NCI-H82 treated with DMSO at 0.1 percent for 48 hours (cell line): ENCODE measurements around the gene RNF224.
"Not testable (repeated sequence)": the region's sequence is repeated elsewhere in the genome, so short reads cannot be mapped to it uniquely, and the experiment has no call there.

Experiments used
- DNase-seq: peaks from one replicate; lab custom pipeline; 2025; ENCODE audit not compliant: unreplicated experiment; lab: John Stamatoyannopoulos, UW

The RNF224 gene

DNA sequence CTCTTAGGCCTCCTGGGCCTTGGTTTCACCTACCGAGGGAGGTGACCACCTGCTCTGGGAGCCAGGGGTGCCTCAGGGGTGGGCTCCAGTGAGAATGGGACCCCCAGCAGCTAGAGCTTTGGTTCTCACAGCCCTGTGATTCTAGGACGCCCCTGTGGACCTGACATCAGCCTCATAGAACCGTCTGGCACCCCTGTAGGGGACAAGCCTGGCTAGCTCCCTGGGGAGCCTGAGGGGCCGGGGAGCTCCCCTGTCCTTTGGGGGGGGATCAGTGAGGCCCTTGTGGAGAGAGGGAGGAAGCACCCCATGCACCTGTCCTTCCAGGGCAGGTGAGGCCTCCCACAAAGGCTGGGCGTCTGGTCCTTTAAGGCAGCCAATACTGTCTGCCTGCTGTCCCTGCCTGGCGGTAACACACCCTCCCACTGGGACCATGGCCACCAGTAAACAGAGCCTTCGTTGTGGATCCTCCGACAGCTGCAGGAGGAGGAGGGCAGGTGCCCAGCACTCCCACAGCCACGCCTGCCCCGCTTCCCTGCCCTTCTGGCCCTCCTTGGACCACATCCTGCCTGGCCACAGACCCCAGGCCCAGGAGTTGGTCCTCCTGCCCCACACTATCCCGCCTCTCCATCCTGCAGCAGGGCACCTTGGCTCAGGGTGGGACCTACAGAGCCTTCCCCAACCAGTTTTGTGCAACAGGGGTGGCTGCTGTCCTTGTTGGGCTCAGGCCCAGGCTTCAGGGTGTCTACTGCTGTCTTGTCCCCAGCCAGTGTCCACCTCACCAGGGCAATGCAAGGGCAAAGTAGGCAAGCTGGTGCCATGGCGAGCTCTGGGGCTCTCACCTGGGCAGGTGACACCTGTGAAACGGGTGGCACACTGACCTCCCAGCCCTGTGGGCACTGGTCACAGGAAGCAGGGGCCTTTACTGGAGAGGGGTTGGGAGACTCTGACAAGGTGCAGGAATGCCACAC, 10.7 kb downstream of the RNF224 start:
- no peak for DNase-seq

DNA sequence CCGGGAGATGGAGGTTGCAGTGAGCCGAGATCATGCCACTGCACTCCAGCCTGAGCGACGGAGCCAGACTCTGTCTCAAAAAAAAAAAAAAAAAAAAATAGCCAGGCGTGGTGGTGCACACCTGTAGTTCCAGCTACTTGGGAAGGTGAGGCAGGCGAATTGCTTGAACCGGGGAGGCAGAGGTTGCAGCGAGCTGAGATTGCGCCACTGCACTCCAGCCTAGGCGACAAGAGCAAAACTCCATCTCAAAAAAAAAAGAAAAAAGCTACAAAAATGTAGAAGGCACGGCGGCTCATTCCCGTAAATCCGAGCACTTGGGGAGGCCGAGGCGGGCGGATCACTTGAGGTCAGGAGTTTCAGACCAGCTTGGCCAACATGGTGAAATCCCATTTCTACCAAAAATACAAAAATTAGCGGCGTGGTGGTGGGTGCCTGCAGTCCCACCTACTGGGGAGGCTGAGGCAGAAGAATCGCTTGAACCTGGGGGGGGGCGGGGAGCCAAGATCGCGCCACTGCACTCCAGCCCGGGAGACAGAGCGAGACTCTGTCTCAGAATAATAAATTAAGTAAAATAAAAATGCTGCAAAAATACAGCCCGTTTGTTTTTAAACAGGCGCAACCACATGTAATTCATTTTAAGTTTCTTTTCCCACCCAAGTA, 12.4 kb downstream of the RNF224 start:
- DNase-seq, result not testable (repeated sequence)

DNA sequence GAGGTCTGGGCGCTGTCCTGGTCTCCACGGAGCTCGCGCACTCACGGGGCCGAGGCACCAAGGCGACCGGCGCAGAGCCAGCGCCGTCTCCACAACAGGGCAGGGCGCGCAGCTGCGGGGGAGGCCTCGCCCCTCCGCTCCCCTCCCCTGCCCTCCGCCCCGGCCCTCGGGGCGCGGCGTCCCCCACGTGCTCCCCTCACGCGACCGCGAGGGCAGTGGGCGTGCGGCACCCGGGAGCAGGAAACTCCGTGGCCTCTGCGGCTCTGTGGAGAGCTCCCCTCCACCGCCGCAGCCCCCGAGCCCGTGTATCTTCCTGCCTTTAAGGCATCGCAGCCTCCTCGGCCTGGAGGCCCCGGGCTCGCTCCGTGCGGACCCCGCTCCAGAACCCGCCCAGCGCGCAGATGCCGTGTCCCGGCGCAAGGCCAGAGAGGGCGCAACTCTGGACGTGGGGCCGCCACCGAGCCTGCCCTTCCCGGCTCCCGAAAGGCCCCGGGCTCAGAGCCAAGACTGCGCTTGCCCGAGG, 13.1 kb downstream of the RNF224 start:
- DNase-seq, result no peak

DNA sequence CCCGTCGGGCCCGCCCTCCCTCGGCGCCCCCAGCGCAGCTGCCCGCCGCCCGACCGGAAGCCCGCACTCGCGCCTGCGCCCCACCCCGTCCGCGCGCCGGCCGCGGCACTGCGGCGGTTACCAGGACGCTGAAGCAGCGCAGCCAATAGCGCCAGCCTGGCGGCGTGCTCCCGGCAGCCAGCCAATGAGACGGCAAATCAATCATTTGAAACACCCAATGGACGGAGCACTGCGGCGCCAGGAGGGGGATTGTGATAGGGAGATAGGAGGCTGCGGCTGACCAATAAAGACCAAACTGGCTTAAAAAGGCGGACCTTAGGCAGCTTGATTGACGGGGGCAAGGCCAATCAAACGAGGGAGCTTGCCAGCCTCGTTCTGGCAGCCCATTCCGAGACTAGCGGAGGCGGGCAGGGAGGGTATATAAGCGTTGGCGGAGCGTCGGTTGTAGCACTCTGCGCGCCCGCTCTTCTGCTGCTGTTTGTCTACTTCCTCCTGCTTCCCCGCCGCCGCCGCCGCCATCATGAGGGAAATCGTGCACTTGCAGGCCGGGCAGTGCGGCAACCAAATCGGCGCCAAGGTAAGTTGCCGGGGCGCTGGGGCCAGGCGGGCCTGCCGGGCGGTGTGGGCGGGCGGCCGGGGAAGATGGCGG, 13.7 kb downstream of the RNF224 start, which contains the start of gene TUBB4B:
TUBB4B (plus strand) TSS at position 447 of the 649 bp plus-strand sequence; CDS start at position 521, 74 bp downstream.
- peak; percentile 99 for DNase-seq

DNA sequence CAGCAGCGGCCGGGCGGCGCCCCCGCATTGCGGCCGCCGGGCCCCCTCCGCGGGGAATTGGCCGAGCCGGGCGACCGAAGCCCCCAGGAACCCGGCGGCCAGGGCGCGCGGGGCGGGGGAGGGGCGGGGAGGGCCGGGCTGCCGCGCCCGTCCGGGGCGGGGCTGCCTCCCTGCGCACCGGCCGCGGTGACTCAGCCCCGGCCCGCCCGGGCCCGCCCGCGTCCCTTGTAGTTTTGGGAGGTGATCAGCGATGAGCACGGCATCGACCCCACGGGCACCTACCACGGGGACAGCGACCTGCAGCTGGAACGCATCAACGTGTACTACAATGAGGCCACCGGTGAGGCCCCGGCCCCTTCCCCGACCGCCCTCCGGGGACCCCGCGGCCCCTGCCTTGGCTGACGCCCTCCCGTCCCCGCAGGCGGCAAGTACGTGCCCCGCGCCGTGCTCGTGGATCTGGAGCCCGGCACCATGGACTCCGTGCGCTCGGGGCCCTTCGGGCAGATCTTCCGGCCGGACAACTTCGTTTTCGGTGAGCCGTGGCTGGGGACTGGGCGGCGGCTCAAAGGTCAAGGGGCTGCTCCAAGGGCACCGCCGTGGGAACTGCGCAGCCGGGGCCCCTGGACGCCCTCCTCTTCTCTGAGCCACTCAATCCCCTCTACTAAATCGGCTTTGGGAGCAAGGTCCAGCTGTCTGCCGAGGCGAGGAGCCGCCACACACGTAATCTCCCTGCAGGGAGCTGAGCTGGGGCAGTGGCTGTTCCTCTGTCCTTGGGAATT, 14.4 kb downstream of the RNF224 start:
- peak; percentile 64 for DNase-seq

DNA sequence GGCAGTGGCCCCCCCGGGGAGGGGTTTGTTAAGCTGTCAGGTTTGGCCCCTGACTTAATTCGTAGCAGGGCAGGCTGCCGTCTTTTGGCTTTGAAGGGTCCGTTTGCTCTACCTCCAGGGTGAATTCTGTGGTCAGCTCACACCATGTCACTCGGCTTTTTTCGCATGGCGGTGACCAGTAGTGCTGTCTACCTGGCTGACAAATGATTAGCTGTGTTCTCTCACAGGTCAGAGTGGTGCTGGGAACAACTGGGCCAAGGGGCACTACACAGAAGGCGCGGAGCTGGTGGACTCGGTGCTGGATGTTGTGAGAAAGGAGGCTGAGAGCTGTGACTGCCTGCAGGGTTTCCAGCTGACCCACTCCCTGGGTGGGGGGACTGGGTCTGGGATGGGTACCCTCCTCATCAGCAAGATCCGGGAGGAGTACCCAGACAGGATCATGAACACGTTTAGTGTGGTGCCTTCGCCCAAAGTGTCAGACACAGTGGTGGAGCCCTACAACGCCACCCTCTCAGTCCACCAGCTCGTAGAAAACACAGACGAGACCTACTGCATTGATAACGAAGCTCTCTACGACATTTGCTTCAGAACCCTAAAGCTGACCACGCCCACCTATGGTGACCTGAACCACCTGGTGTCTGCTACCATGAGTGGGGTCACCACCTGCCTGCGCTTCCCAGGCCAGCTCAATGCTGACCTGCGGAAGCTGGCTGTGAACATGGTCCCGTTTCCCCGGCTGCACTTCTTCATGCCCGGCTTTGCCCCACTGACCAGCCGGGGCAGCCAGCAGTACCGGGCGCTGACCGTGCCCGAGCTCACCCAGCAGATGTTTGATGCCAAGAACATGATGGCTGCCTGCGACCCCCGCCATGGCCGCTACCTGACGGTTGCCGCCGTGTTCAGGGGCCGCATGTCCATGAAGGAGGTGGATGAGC, 15.2 kb downstream of the RNF224 start:
- no peak for DNase-seq

DNA sequence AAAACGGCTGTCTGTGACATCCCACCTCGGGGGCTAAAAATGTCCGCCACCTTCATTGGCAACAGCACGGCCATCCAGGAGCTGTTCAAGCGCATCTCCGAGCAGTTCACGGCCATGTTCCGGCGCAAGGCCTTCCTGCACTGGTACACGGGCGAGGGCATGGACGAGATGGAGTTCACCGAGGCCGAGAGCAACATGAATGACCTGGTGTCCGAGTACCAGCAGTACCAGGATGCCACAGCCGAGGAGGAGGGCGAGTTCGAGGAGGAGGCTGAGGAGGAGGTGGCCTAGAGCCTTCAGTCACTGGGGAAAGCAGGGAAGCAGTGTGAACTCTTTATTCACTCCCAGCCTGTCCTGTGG, 15.9 kb downstream of the RNF224 start:
- not testable (repeated sequence) for DNase-seq

DNA sequence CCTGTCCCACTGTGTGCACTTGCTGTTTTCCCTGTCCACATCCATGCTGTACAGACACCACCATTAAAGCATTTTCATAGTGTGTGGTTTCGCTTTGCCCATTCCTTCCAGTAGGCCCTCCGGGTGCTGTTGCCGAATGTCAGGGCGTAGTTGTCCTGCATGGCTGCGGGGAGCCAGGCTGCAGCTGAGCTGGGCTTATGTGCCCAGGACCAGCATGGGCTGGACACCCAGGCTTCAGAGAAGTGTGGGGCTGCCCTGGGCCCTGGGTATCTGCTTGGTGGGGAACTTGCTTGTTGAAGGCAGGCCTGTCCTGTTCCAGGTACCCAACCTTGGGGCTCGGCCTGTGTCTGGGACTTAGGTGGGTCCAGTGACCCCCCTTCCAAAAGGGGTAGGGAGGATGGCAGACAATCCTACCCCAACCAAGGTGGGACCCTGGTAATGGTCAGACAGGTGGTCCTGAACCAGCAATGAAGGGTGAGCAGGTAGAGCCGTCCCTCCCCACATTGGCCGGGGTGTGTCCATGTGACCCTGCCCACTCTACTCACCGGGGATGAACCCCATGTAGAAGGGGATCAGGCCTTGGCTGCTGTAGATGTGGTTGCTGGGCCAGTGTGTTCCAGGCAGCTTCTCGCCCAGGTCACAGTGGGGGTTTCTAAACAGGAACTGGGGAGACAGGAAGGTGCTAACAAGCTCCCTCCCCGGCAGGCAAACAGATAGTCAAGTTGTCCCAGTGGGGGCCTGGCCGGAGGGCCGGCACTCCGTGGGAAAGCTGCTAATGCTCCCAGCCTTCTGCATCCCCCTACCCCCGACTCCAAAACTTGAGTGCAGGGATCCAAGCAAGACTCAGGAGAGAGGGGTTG, 16.6 kb downstream of the RNF224 start:
- no peak for DNase-seq

DNA sequence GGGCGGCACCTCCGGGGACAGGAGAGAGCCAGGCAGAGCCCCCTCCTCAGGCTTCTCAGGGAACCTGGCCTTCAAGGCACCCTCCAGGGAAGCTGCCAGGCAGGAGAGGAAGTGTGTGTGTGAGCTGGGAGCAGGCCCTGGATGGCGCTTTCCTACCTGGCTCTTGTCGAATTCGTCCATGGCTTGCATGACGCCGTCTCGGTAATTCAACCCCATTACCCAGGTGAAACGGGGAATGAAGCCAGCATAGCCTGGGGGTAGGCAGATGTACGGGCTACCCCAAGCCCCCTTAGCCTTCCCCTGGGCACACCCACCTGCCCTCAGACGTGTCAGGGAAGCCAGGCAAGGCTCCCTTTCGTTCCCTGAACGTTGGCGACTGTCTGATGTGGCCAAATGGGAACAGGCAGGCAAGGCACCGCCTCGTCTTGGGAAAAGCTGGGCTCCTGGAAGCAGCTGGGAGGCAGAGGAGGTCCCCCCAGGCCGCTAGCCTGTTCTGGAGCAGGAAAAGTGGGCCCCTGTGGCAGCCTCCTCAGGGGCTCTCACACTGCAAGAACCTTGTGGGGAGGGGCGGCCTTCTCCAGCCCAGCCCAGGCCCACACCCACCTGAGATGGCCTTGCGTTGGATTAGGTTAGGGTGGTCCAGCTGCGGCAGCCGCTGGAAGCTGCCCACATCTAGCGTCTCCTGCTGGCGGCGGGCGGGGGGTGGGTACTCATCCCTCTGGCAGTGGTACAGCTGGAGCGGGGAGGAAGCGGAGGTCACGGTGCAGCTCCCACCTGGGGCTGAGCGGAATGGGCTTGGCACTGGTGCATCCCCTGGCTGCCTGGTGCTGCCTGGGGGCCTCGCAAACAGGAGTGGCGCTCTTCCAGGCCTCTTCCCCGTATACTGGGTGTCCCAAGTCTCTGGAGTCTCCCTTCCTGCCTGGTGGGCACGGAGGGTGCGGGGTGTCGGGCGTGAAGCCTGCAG, 17.5 kb downstream of the RNF224 start:
- no peak for DNase-seq

DNA sequence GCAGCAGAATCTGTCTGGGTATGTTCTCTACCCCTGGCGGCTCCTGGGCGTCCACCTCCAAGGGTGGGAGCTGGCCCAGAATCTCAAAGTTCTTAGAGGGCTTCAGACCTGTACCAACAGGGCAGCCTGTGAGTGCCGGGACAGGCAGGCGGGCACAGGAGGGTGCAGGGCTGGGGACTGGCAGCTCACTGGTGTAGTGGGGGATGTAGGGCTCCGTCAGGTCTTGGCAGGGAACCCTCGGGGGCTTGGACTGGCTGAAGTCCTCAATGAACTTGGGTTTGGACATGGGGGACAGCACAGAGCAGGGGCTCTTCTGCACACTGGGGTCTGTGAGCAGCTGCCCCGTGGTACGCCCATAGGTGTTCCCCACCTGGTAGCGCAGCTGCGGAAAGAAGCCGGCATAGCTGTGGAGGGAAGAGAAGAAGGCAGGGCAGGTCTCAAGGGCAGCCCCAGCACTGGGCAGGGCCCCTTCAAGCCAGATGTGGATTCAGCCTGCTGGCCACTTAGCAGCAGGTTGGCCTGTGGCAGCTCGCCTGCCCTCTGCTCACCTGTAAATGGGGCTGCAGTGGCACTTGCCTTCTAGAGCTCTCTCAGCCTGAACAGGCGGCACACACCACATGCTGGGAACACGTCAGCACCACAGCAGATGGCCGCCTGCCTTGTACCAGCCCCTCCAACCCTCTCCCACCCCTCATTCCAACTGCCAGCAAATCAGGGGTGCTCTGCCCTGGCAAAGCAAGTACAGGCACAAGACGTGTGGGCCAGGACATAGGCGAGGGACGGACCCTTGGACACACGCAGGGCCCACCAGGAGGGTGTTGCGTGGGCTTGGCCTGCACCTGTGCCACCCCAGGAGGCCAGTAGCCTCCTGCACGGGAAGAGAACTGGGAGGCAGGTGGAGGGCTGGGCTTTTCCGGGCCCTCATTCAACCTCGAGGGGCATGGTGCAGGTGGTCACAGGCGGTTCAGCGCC, 18.4 kb downstream of the RNF224 start:
- no peak for DNase-seq

DNA sequence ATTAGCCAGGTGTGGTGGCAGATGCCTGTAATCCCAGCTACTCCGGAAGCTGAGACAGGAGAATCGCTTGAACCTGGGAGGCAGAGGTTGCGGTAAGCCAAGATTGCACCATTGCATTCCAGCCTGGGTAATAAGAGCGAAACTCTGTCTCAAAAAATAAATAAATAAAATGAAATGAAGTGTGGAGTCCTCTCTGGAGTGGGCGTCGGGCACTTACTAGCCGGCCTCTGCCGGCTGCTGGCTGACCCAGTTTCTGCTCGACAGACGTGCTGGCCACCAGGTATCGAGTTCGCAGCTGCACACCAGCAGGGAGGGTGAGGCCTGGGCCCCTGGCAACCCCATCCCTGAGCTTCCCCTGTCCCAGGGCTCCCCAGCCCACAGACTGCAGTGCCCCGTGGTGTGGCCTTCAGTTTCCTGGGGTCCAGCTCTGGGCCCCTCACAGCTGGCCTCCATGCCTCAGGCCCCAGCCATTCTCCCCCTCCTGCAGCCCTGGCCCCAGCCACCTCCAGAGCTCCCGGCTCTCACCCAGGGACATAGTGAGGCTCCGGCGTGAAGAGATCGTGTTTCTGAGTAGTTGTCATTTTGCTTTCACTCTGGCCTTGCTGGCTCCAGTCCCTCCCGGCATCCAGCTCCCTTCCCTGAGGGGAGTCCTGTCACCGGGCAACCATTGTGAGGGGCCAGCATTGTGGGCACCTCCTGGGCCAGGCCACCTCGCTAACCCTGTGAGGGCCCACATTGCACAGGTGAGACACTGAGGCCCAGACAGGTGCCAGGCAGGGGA, 20.0 kb downstream of the RNF224 start:
- no peak for DNase-seq

DNA sequence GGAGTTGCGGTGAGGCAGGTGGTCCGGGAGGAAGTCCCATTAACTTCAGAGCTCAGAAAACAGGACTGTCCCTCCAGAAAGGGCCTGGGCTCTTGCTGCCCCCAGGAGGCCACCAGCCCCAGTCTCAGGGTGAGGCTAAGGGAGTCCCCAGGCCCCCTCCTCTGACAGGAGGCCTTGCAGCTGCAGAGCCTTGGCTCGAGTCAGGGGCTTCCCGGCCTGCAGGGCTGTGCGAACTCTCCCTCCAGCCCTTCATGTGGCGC, 20.5 kb downstream of the RNF224 start:
- no peak for DNase-seq

DNA sequence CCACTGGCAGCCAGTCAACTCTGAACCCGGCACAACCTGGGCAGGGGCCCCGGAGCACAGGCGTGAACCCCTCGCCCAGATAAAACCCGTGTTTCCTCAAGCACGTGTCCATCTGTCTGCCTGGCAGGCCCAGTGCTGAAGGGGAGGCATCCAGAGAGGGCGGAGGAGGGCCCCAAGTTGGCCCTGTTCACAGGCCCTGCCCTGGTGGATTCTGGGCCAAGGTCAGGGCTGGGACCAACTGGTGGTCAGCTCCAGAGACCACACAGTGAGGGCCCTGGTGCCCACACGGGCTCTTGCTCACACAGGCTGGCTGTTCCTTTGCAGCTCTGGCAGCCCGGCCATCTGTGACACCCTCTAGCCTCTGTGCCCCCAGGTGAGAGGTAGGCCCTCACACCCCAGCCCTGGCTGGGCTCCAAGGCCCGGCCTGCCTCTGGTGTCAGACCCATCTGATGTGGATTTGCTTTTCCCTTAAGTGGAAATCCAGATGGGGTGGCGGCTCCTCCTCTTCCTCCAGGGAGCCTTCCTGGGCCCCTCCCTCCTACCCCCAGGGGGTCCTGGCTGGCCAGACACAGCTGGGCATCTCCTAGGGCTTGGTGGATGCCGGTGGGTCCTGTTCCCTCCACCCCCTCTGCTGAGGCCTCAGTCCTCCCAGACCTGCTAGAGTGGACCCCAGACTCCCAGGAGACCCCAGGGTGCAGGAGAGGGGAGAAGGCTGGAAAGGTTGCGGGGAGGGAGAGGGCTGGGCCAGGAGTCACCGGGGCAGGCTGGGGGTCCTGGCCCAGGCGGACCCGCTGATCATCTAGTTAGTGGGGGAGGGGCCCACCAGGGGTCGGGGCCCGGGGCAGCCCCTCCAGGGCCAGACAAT, 23.3 kb downstream of the RNF224 start:
- DNase-seq, result no peak

DNA sequence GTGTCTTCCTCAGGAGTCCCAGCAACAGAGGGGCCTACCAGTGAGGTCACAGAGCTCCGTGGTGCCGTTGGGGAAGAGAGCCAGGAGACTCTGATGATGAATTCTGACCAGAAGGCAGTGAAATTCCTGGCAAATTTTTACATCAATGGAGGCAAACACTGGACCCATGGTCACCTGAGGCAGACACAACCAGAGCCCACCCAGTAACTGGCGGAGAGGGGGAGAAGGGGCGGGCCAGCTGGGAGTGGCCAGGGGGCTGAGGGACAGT, 23.8 kb downstream of the RNF224 start, which contains the start of gene STPG3:
STPG3 (plus strand) TSS at position 93 of the 268 bp plus-strand sequence; CDS start at position 94, 1 bp downstream.
- no peak for DNase-seq
